GM18873 (cell line): Measurements from ENCODE around the gene AGO1.
"Not testable (repeated sequence)": the region's sequence is repeated elsewhere in the genome, so short reads cannot be mapped to it uniquely, and the experiment has no call there.

Source experiments
- ATAC-seq: cut with Tn5 transposase; IDR thresholded peaks from one replicate; pipeline ENCODE4 v1.9.1; 2021; ENCODE audit warnings: mild to moderate bottlenecking, moderate library complexity, moderate number of reproducible peaks; ENCODE audit not compliant: unreplicated experiment, low FRiP score

AGO1 gene

DNA sequence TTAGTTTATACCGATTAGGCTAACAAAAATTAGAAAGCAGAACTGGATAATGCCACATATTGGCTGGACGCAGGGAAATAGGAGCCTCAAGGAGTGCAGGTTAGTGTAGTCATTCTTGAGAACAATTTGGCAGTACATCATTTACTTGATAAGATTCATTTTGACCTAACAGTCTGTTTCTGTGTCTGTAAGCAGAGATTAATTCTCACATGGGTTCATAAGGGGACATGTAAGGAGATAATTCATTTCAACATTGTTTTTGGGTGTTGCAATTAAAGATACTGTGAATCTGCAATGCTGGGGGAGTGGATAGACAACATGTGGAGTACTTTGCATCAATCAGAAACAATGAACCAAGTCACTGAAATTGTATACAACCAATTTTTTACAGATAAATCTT is 79.9 kb downstream of the AGO1 start:
- ATAC-seq, result no peak

DNA sequence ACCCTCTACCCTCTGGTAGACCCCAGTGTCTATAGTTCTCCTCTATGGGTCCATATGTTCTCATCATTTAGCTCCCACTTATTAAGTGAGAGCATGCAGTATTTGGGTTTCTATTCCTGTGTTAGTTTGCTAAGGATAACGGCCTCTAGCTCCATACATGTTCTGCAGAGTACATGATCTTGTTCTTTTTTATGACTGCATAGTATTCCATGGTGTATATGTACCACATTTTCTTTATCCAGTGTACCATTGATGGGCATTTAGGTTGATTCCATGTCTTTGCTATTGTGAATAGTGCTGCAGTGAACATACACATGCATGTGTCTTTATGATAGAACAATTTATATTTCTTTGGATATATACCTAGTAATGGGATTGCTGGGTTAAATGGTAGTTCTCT is 81.3 kb downstream of the AGO1 start:
- ATAC-seq, result not testable (repeated sequence)

DNA sequence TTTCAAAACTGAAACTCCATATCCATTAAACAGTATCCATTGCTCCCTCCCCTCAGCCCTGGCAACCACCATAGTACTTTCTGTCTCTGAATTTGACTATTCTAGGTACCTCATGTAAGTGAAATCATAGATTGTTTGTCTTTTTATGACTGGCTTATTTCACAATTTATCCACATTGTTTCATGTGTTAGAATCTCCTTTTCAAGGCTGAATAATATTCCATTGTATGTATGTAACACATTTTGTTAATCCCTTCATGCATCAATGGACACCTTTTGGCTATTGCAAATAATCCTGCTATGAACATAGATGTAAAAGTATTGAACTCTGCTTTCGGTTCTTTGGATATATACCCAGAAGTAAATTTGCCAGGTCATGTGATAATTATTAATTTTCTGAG is 85.4 kb downstream of the AGO1 start:
- ATAC-seq, result no peak

DNA sequence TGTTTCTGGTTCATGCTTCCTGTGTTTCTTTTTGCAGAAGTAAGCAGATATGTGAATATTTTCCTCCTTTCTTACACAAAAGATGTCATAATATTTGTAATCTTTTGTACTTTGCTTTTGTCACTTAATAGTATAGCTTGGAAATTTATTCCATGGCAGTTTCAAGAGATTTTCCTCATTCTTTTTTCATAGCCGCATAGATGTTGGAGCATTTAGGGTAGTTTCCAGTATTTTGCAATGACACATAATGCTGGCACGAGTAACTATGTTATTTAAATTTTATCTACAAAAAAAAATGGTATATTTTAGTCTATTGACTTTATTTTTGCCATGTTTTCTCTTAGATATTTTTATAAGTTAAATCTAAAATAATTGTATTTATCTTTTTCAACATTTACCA is 88.6 kb downstream of the AGO1 start:
- ATAC-seq, result no peak

DNA sequence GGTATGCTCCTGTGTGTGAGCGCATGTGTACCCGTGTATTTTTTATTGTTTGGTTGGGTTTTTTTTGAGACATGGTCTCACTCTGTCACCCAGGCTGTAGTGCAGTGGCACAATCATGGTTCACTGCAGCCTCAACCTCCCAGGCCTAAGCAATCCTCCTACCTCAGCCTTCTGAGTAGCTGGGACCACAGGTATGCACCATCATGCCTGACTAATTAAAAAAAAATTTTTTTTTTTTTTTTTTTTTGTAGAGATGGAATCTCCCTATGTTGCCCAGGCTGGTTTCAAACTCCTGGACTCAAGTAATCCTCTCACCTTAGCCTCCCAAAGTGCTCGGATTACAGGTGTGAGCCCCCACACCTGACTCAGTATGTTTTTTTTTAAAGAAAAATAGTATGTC is 89.6 kb downstream of the AGO1 start:
- not testable (repeated sequence) for ATAC-seq

DNA sequence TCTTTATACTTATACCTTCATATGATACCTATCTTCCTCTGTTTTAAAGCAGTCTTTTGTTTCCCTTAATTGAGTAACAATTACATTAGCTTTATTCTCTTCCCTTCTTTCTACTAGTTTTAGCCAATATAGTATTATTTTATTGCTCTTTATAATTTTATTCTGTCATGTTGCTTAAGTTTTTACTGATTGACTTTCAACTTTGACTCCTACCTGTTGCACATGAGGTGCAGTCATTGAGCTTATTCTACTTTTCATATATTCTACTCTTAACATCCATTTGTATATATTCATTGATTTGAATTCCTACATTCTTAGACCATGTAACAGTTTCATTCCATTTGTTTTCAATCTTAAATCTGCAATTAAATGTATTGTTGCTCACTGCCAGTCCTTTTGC is 97.1 kb downstream of the AGO1 start:
- ATAC-seq, result no peak
